Measurements from ENCODE around the gene FAM13A. TPM values are rescaled to one million over a fixed set of nuclear protein-coding genes. Genes with fewer than 3 reads are reported as not detected.

FAM13A gene
- total and polyA plus RNA-seq, 2 of the 8 experiments (the other 6 are each of a cell fraction or from before 2014, with no cell fraction given), result 7.1 to 16.5 TPM

- TF ChIP-seq RBBP5 (IDR thresholded peaks at IDR 0.05; ENCODE audit: borderline replicate concordance, low read depth, low read length) (no peak), RAD21 (IDR thresholded peaks at IDR 0.05 in 1 of 2, conservative IDR thresholded peaks at IDR 0.05 in 1 of 2; ENCODE audit: low read depth in 2 of 2, low read length in 2 of 2) (no peak)
Measured at GRCh38 chr4:88897752-88898151, 159.2 kb downstream of the FAM13A start (continued).

All from H1 (cell line).